H9 (cell line): ENCODE data around the gene MOG. TPM values are rescaled to one million over a fixed set of nuclear protein-coding genes. Genes with fewer than 3 reads are reported as not detected.

Source experiments
- DNase-seq: peaks from one replicate; pipeline ENCODE4 v3.0.0-alpha.2; 2017
- H2AFZ ChIP-seq: one replicate; pipeline ENCODE4 v1.6.1; 2013; ENCODE audit warnings: mild to moderate bottlenecking, low read length, control low read depth, moderate library complexity
- H2AK5ac ChIP-seq: 2 replicates; pipeline ENCODE4 v1.6.1; 2013; ENCODE audit warnings: low read length, control low read depth, mixed read lengths; ENCODE audit not compliant: insufficient read length
- H2BK120ac ChIP-seq: one replicate; pipeline ENCODE4 v1.6.1; 2013; ENCODE audit warnings: low read depth, mild to moderate bottlenecking, low read length, control low read depth, inconsistent platforms; ENCODE audit not compliant: poor library complexity, severe bottlenecking
- H2BK12ac ChIP-seq: 2 replicates; pipeline ENCODE4 v1.6.1; 2013; ENCODE audit warnings: low read length, control low read depth, mixed read lengths, low read depth; ENCODE audit not compliant: insufficient read length
- H2BK15ac ChIP-seq: 2 replicates; pipeline ENCODE4 v1.6.1; 2013; ENCODE audit warnings: low read depth, low read length, control low read depth
- H2BK20ac ChIP-seq: one replicate; pipeline ENCODE4 v1.6.1; 2013; ENCODE audit warnings: low read depth, mild to moderate bottlenecking, low read length, control low read depth, inconsistent platforms; ENCODE audit not compliant: poor library complexity, severe bottlenecking
- H2BK5ac ChIP-seq: 2 replicates; pipeline ENCODE4 v1.6.1; 2013; ENCODE audit warnings: low read length, control low read depth, mixed read lengths; ENCODE audit not compliant: insufficient read length
- H3K14ac ChIP-seq: 2 replicates; pipeline ENCODE4 v1.6.1; 2013; ENCODE audit warnings: low read length, control low read depth; ENCODE audit not compliant: insufficient read depth
- H3K18ac ChIP-seq: 2 replicates; pipeline ENCODE4 v1.6.1; 2013; ENCODE audit warnings: low read depth, mild to moderate bottlenecking, mixed read lengths, low read length, control low read depth; ENCODE audit not compliant: insufficient read length
- H3K23ac ChIP-seq: 2 replicates; pipeline ENCODE4 v1.6.1; 2013; ENCODE audit warnings: low read length, control low read depth, mixed read lengths, low read depth; ENCODE audit not compliant: insufficient read length
- H3K23me2 ChIP-seq: 2 replicates; pipeline ENCODE4 v1.6.1; 2013; ENCODE audit warnings: low read depth, mild to moderate bottlenecking, mixed read lengths, low read length, control low read depth; ENCODE audit not compliant: insufficient read length, poor library complexity, severe bottlenecking
- H3K27ac ChIP-seq: 2 replicates; pipeline ENCODE4 v1.5.1; 2013; ENCODE audit warnings: low read length, control low read depth, mixed read lengths, low read depth; ENCODE audit not compliant: insufficient read length
- H3K27me3 ChIP-seq: 2 replicates; pipeline ENCODE4 v1.6.1; 2013; ENCODE audit warnings: low read length, control low read depth, inconsistent platforms; ENCODE audit not compliant: insufficient read depth
- H3K4ac ChIP-seq: 2 replicates; pipeline ENCODE4 v1.6.1; 2013; ENCODE audit warnings: low read depth, mild to moderate bottlenecking, control low read depth, inconsistent platforms, low read length, moderate library complexity
- H3K4me1 ChIP-seq: 2 replicates; pipeline ENCODE4 v1.6.1; 2013; ENCODE audit warnings: low read length, control low read depth, inconsistent platforms; ENCODE audit not compliant: insufficient read depth
- H3K4me2 ChIP-seq: 2 replicates; pipeline ENCODE4 v1.6.1; 2013; ENCODE audit warnings: low read length, control low read depth, mixed read lengths; ENCODE audit not compliant: insufficient read length, insufficient read depth
- H3K56ac ChIP-seq: 2 replicates; pipeline ENCODE4 v1.6.1; 2013; ENCODE audit warnings: low read depth, mild to moderate bottlenecking, mixed read lengths, low read length, control low read depth; ENCODE audit not compliant: insufficient read length
- H3K79me1 ChIP-seq: 2 replicates; pipeline ENCODE4 v1.6.1; 2013; ENCODE audit warnings: low read depth, mild to moderate bottlenecking, moderate library complexity, low read length, control low read depth, inconsistent platforms; ENCODE audit not compliant: insufficient read depth, poor library complexity, severe bottlenecking
- H3K79me2 ChIP-seq: 2 replicates; pipeline ENCODE4 v1.6.1; 2013; ENCODE audit warnings: low read length, control low read depth, inconsistent platforms; ENCODE audit not compliant: insufficient read depth
- H3K9ac ChIP-seq: 2 replicates; pipeline ENCODE4 v1.6.1; 2013; ENCODE audit warnings: low read length, control low read depth, mixed read lengths; ENCODE audit not compliant: insufficient read length; ENCODE audit errors: extremely low read depth
- H3K9me3 ChIP-seq: one replicate; pipeline ENCODE4 v1.6.1; 2013; ENCODE audit warnings: low read depth, low read length, inconsistent platforms; ENCODE audit not compliant: control insufficient read depth
- H3T11ph ChIP-seq: one replicate; pipeline ENCODE4 v1.6.1; 2013; ENCODE audit warnings: mild to moderate bottlenecking, low read length, control low read depth, inconsistent platforms
- H4K20me1 ChIP-seq: one replicate; pipeline ENCODE4 v1.6.1; 2013; ENCODE audit not compliant: control insufficient read depth, insufficient read length, insufficient read depth
- H4K5ac ChIP-seq: 2 replicates; pipeline ENCODE4 v1.6.1; 2013; ENCODE audit warnings: low read depth, mild to moderate bottlenecking, mixed read lengths, low read length, control low read depth; ENCODE audit not compliant: insufficient read length
- H4K8ac ChIP-seq: replicated peaks from 2 replicates; pipeline ENCODE4 v1.6.1; 2013; ENCODE audit warnings: low read length, control low read depth, mixed read lengths, low read depth; ENCODE audit not compliant: insufficient read length
- H4K91ac ChIP-seq: 2 replicates; pipeline ENCODE4 v1.6.1; 2013; ENCODE audit warnings: low read depth, mild to moderate bottlenecking, moderate library complexity, mixed read lengths, low read length, control low read depth; ENCODE audit not compliant: insufficient read length
- H3K27ac Mint-ChIP-seq, 3 experiments: 2 replicates in 2 of 3; 3 replicates in 1 of 3; pipeline ENCODE4 v1.8.0; 2020 to 2021; ENCODE audit warnings: mixed read lengths in 3 of 3, mild to moderate bottlenecking in 1 of 3, moderate library complexity in 1 of 3
- H3K27me3 Mint-ChIP-seq: 2 replicates; pipeline ENCODE4 v1.8.0; 2021; ENCODE audit warnings: low read depth, mild to moderate bottlenecking, moderate library complexity, mixed read lengths
- H3K36me3 Mint-ChIP-seq, 3 experiments: 2 replicates in 2 of 3; 3 replicates in 1 of 3; pipeline ENCODE4 v1.8.0; 2020 to 2021; ENCODE audit warnings: low read depth in 3 of 3, mixed read lengths in 3 of 3; ENCODE audit not compliant: insufficient read depth in 1 of 3
- H3K4me1 Mint-ChIP-seq, 2 experiments: 2 replicates each; pipeline ENCODE4 v1.8.0; 2020; ENCODE audit warnings: mixed read lengths in 2 of 2
- H3K4me3 Mint-ChIP-seq, 2 experiments: 2 replicates in 1 of 2; 3 replicates in 1 of 2; pipeline ENCODE4 v1.8.0; 2020 to 2021; ENCODE audit warnings: mild to moderate bottlenecking in 2 of 2, mixed read lengths in 2 of 2, moderate library complexity in 1 of 2
- H3K9me3 Mint-ChIP-seq, 2 experiments: 2 replicates in 1 of 2; 3 replicates in 1 of 2; pipeline ENCODE4 v1.8.0; 2020; ENCODE audit warnings: mild to moderate bottlenecking in 2 of 2, mixed read lengths in 2 of 2, moderate library complexity in 1 of 2
- CTCF ChIP-seq: fragments of 200-600 bp; sonication (generic); conservative IDR thresholded peaks from 3 replicates; pipeline ENCODE4 v1.8.0; 2021; ENCODE audit warnings: antibody characterized with exemption, mild to moderate bottlenecking
- WGBS: extraction: QIAGEN DNeasy Blood & Tissue Kit; methylation state at CpG from one replicate; pipeline ENCODE4 v1.1.7; 2013; ENCODE audit warnings: missing lambda C conversion rate, low lambda C conversion rate, mixed read lengths; ENCODE audit not compliant: insufficient read length; ENCODE audit errors: extremely low coverage; 5-methylcytosine and 5-hydroxymethylcytosine counted together
- long read RNA-seq: library from polyadenylated mRNA; unstranded; transcript quantifications from one replicate; pipeline ENCODE4 v2.0.0, GENCODE V29; 2020
- total RNA-seq: library from RNA; stranded (reverse); gene quantifications from 2 replicates; pipeline ENCODE4 v1.2.1, GENCODE V29; 2021

The MOG gene
- 0.55 and 0.83 TPM in 2 replicates for total RNA-seq
- long read RNA-seq, result 0 reads

GRCh38 chr6:29656798-29657197 is at the start of gene MOG:
Gene MOG (plus strand): TSS chr6:29657092. CDS start chr6:29657210, 118 bp downstream.
- Histone ChIP-seq H2BK12ac (no peak within 1 kb of the TSS), H3K79me1 (no peaks in the 10 kb centered on the region), H2BK5ac (no peak within 1 kb of the TSS), H2BK20ac (no peak within 1 kb of the TSS), H3K23me2 (no peaks in the 10 kb centered on the region), H2AFZ (no peak within 1 kb of the TSS), H3K4me2 (no peak within 1 kb of the TSS), H3K14ac (no peak within 1 kb of the TSS), H2BK15ac (no peak within 1 kb of the TSS), H3K23ac (no peak within 1 kb of the TSS), H3K4ac (no peak within 1 kb of the TSS), H3K9ac (no peak within 1 kb of the TSS), H3K9me3 (no peaks in the 10 kb centered on the region), H3K27ac (no peak within 1 kb of the TSS), H3T11ph (no peak within 1 kb of the TSS), H3K4me1 (peaks cover 7% of the 10 kb centered on the region), H4K8ac (no peak within 1 kb of the TSS), H3K18ac (peak within 1 kb of the TSS; percentile 2), H3K79me2 (no peaks in the 10 kb centered on the region), H2AK5ac (no peak within 1 kb of the TSS), H3K27me3 (no peaks in the 10 kb centered on the region), H4K20me1 (no peaks in the 10 kb centered on the region), H4K5ac (no peak within 1 kb of the TSS), H4K91ac (no peak within 1 kb of the TSS), H2BK120ac (no peak within 1 kb of the TSS), H3K56ac (no peak within 1 kb of the TSS)
- Mint-ChIP-seq H3K27ac (no peak within 1 kb of the TSS; a peak in 2 of 7 replicates), H3K36me3 (no peaks in the 10 kb centered on the region), H3K4me3 (no peak within 1 kb of the TSS), H3K27me3 (no peaks in the 10 kb centered on the region), H3K9me3 (no peaks in the 10 kb centered on the region), H3K4me1 (peaks cover 35 to 46% of the 10 kb centered on the region in 2 experiments)
- WGBS, result no CpG with 5 or more reads among the region's 4 CpGs
- TF ChIP-seq CTCF, result no peak
- no peak for DNase-seq
